B cell (primary cell): Measurements from ENCODE around the gene FAM111A. TPM values are rescaled to one million over a fixed set of nuclear protein-coding genes. Genes with fewer than 3 reads are reported as not detected.

Experiments
- ATAC-seq: fragments of 200-7000 bp; cut with Tn5 transposase; one replicate; pipeline ENCODE4 v1.10.0; 2021; ENCODE audit warnings: low read depth, mild to moderate bottlenecking, moderate number of reproducible peaks, moderate library complexity
- CTCF ChIA-PET: fragments of 350-600 bp; sonication (Branson Sonifier 250); formaldehyde crosslinking; loops from one replicate; lab custom pipeline; 2021; ENCODE audit warnings: antibody characterized with exemption, inconsistent platforms; lab: Charles Lee
- POLR2A ChIA-PET: fragments of 350-600 bp; sonication (Branson Sonifier 250); formaldehyde crosslinking; loops from one replicate; lab custom pipeline; 2021; ENCODE audit warnings: antibody characterized with exemption; lab: Charles Lee
- DNase-seq: peaks from one replicate; pipeline ENCODE4 v3.0.0; 2013
- H2AFZ ChIP-seq: 2 replicates; pipeline ENCODE4 v1.6.1; 2012; ENCODE audit warnings: mild to moderate bottlenecking, low read depth, low read length; ENCODE audit not compliant: insufficient read depth, poor library complexity, severe bottlenecking
- H3K27ac ChIP-seq, 2 donors: 1 replicate in 1 of 2; 2 replicates in 1 of 2; pipeline ENCODE4 v1.5.1; 2012 to 2013; ENCODE audit warnings: low read length in 2 of 2, mild to moderate bottlenecking in 2 of 2, moderate library complexity in 1 of 2
- H3K27me3 ChIP-seq, 4 experiments: fragments of 200-600 bp in 1 of 4; sonication (generic) in 1 of 4; replicated peaks in 1 of 4; 1 replicate in 2 of 4; 2 replicates in 2 of 4; pipeline versions ENCODE4 v1.6.1 to v1.7.0; 2013 to 2016; ENCODE audit warnings: low read length in 3 of 4, mild to moderate bottlenecking in 2 of 4, mixed read lengths in 1 of 4, moderate library complexity in 1 of 4; ENCODE audit not compliant: insufficient read depth in 4 of 4, control insufficient read depth in 3 of 4; ENCODE audit errors: control extremely low read depth in 1 of 4
- H3K36me3 ChIP-seq, 2 experiments: replicated peaks in 1 of 2; 1 replicate in 1 of 2; 2 replicates in 1 of 2; pipeline versions ENCODE4 v1.6.1 to v1.7.1; 2013; ENCODE audit warnings: low read length in 1 of 2; ENCODE audit not compliant: insufficient read depth in 2 of 2, control insufficient read depth in 1 of 2; ENCODE audit errors: control extremely low read depth in 1 of 2, extremely low read depth in 1 of 2
- H3K4me1 ChIP-seq, 2 donors: fragments of 200-600 bp in 1 of 2; sonication (generic) in 1 of 2; 1 replicate in 1 of 2; 2 replicates in 1 of 2; pipeline versions ENCODE4 v1.5.1 to v1.6.1; 2013 to 2017; ENCODE audit warnings: low read length in 2 of 2; ENCODE audit not compliant: control insufficient read depth in 2 of 2, insufficient read depth in 2 of 2
- H3K4me2 ChIP-seq: replicated peaks from 2 replicates; pipeline ENCODE3; 2012; ENCODE audit warnings: mild to moderate bottlenecking, low read depth, low read length; ENCODE audit not compliant: poor library complexity, severe bottlenecking
- H3K4me3 ChIP-seq, 5 experiments: fragments of 200-600 bp in 1 of 5; sonication (generic) in 1 of 5; 1 replicate in 3 of 5; 2 replicates in 2 of 5; pipeline versions ENCODE4 v1.5.1 to v1.7.0; 2011 to 2016; ENCODE audit warnings: low read length in 4 of 5, mild to moderate bottlenecking in 4 of 5, low read depth in 2 of 5, control low read depth in 1 of 5, moderate library complexity in 1 of 5; ENCODE audit not compliant: insufficient read depth in 1 of 5; ENCODE audit errors: control extremely low read depth in 1 of 5, extremely low read depth in 1 of 5
- H3K79me2 ChIP-seq: fragments of 200-600 bp; sonication (generic); one replicate; pipeline ENCODE4 v1.6.0; 2016; ENCODE audit warnings: low read length; ENCODE audit not compliant: control insufficient read depth, insufficient read depth
- H3K9ac ChIP-seq: fragments of 200-600 bp; sonication (generic); 2 replicates; pipeline ENCODE4 v1.6.1; 2017; ENCODE audit warnings: mild to moderate bottlenecking, low read length, moderate library complexity
- H3K9me3 ChIP-seq, 3 donors: one replicate each; pipeline versions ENCODE4 v1.6.1 to v1.7.1; 2013; ENCODE audit warnings: low read length in 2 of 3; ENCODE audit not compliant: control insufficient read depth in 2 of 3, insufficient read depth in 1 of 3; ENCODE audit errors: control extremely low read depth in 1 of 3
- H4K20me1 ChIP-seq: 2 replicates; pipeline ENCODE4 v1.6.0; 2012; ENCODE audit warnings: mild to moderate bottlenecking, low read length; ENCODE audit not compliant: insufficient read depth, control insufficient read depth, poor library complexity, severe bottlenecking
- H3K27ac Mint-ChIP-seq: one replicate; pipeline ENCODE4 v1.8.0; 2021; ENCODE audit warnings: mixed read lengths
- H3K27me3 Mint-ChIP-seq: one replicate; pipeline ENCODE4 v1.8.0; 2021; ENCODE audit warnings: mixed read lengths
- H3K4me1 Mint-ChIP-seq: one replicate; pipeline ENCODE4 v1.8.0; 2021; ENCODE audit warnings: mixed read lengths
- H3K4me3 Mint-ChIP-seq: one replicate; pipeline ENCODE4 v1.8.0; 2021; ENCODE audit warnings: mixed read lengths
- H3K9me3 Mint-ChIP-seq: one replicate; pipeline ENCODE4 v1.8.0; 2022; ENCODE audit warnings: mixed read lengths; ENCODE audit not compliant: insufficient read depth
- EZH2 ChIP-seq: IDR thresholded peaks from 2 replicates; pipeline ENCODE4 v1.6.1; 2012; ENCODE audit warnings: borderline replicate concordance, low read depth, mild to moderate bottlenecking, moderate library complexity, low read length; ENCODE audit not compliant: insufficient read depth, poor library complexity, severe bottlenecking
- WGBS: methylation state at CpG from one replicate; pipeline ENCODE4 v1.1.5; 2013; ENCODE audit warnings: missing lambda C conversion rate; ENCODE audit not compliant: insufficient coverage; 5-methylcytosine and 5-hydroxymethylcytosine counted together
- intact Hi-C: fragments of 100-400 bp; cut with micrococcal nuclease; formaldehyde crosslinking; loops from one replicate; pipeline ENCODE4 v1.10.0; 2022
- polyA plus RNA-seq: library from polyadenylated mRNA; depleted of rRNA; stranded (reverse); fragments of >200 nt; gene quantifications from 2 replicates; pipeline ENCODE4 v1.2.3, GENCODE V29; 2012
- total RNA-seq, 2 donors: library from RNA; stranded (reverse); fragments of 120-200 nt in 1 of 2; gene quantifications; 1 replicate in 1 of 2; 2 replicates in 1 of 2; pipeline versions ENCODE4 v1.2.3 to v1.2.4, GENCODE V29; 2013 to 2022
- TF ChIP-seq, protein P1 (sequence below): fragments of 200-600 bp; IDR thresholded peaks from one replicate; pipeline ENCODE4 v1.8.0; 2022; ENCODE audit warnings: antibody characterized with exemption, mild to moderate bottlenecking

The FAM111A gene
- total and polyA plus RNA-seq, 2 donors (not counting 1 experiment from before 2014, with no cell fraction given): 57.0 to 120 TPM

DNA sequence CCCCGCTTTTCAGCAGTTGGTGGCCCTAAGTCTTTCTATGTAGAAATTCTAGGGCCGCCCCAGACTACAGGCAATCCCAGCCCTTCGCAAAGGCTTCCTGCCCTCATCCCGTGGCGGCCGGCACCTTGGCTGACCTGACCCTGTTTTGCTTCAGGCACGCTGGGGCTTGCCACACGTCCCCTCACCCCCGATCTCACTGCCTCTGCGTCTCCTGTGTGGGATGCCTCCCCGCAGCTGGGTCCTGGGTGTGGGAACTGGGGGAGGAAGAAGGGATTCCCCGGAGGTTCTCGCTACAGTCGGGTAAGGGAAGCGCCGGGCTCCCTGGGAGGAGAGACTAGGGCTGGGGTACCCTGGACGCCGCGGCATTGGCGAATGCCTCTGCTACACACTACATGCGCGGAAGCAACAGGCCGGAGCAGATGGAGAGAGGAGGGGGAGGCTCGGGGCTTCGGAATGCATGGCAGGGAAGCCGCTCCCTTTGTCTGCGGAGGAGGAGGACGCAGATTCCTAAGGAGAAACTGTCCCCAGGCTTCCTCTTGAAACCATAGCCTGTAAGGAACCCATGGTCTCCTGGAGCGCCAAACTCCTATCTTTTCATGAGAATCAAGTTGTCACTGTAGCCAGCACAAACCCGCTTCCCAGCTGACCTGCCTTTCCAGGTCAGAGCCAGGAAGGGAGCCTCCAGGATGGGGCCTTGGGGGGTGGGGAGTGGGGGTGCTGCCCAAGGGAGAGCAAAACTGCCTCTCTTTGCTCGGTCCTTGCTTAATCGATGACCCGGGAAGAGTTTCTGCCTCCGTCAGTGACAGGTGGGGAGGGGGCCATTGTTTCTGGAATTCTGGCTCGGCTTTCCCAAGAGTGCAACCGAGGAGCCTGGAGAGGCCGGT lies 30.7 kb downstream of the FAM111A start:
- Histone ChIP-seq H3K9me3 (no peaks in the 10 kb centered on the region), H3K4me1 (peaks cover 20 to 26% of the 10 kb centered on the region in 2 donors), H3K79me2 (peaks cover 63% of the 10 kb centered on the region), H4K20me1 (peaks cover 25% of the 10 kb centered on the region), H3K4me2 (peak overlapping the region; percentile 88), H2AFZ (peak overlapping the region; percentile 82), H3K27me3 (no peaks in the 10 kb centered on the region), H3K9ac (peak overlapping the region; percentile 71), H3K36me3 (peaks cover 3 to 20% of the 10 kb centered on the region in 2 experiments), H3K4me3 (peak overlapping the region; percentile 54 to 76 (median 74)), H3K27ac (no peak overlapping the region)
- intact Hi-C loops: loop anchor here (5.0 to 10.0 kb wide), 2 partner anchors 384 to 491 kb away; partner anchors contain the start of gene PATL1
- DNase-seq (no peak), ATAC-seq (no peak)
- no peaks in the 10 kb centered on the region for H3K27me3 Mint-ChIP-seq
- H3K27ac Mint-ChIP-seq: peak overlapping the region; percentile 92
- H3K4me1 Mint-ChIP-seq: peaks cover 28% of the 10 kb centered on the region
- POLR2A ChIA-PET: interaction anchor here (0.7 to 3.3 kb wide), 7 partner anchors 9 to 39 kb away, joined by 3 to 20 read pairs (median 8); partner anchors contain the start of gene MPEG1
- TF ChIP-seq EZH2: no peak
- TF ChIP-seq, protein P1, sequence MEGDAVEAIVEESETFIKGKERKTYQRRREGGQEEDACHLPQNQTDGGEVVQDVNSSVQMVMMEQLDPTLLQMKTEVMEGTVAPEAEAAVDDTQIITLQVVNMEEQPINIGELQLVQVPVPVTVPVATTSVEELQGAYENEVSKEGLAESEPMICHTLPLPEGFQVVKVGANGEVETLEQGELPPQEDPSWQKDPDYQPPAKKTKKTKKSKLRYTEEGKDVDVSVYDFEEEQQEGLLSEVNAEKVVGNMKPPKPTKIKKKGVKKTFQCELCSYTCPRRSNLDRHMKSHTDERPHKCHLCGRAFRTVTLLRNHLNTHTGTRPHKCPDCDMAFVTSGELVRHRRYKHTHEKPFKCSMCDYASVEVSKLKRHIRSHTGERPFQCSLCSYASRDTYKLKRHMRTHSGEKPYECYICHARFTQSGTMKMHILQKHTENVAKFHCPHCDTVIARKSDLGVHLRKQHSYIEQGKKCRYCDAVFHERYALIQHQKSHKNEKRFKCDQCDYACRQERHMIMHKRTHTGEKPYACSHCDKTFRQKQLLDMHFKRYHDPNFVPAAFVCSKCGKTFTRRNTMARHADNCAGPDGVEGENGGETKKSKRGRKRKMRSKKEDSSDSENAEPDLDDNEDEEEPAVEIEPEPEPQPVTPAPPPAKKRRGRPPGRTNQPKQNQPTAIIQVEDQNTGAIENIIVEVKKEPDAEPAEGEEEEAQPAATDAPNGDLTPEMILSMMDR: no peak
- CTCF ChIA-PET: interaction anchor here (0.8 to 11.2 kb wide), 15 partner anchors 14 to 255 kb away, joined by 3 to 215 read pairs (median 26); partner anchors contain the start of genes MPEG1 and OR5A2
- 22% methylated on average over 30 of the region's 37 CpGs for WGBS
- H3K9me3 Mint-ChIP-seq: no peaks in the 10 kb centered on the region
- peak overlapping the region; percentile 98 for H3K4me3 Mint-ChIP-seq
